ENCODE results near the gene ZBTB39. TPM values are rescaled to one million over a fixed set of nuclear protein-coding genes. Genes with fewer than 3 reads are reported as not detected.
"Not testable (repeated sequence)": the region's sequence is repeated elsewhere in the genome, so short reads cannot be mapped to it uniquely, and the experiment has no call there.

The ZBTB39 gene, protein sequence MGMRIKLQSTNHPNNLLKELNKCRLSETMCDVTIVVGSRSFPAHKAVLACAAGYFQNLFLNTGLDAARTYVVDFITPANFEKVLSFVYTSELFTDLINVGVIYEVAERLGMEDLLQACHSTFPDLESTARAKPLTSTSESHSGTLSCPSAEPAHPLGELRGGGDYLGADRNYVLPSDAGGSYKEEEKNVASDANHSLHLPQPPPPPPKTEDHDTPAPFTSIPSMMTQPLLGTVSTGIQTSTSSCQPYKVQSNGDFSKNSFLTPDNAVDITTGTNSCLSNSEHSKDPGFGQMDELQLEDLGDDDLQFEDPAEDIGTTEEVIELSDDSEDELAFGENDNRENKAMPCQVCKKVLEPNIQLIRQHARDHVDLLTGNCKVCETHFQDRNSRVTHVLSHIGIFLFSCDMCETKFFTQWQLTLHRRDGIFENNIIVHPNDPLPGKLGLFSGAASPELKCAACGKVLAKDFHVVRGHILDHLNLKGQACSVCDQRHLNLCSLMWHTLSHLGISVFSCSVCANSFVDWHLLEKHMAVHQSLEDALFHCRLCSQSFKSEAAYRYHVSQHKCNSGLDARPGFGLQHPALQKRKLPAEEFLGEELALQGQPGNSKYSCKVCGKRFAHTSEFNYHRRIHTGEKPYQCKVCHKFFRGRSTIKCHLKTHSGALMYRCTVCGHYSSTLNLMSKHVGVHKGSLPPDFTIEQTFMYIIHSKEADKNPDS
- total RNA-seq = 5.7 TPM

DNA sequence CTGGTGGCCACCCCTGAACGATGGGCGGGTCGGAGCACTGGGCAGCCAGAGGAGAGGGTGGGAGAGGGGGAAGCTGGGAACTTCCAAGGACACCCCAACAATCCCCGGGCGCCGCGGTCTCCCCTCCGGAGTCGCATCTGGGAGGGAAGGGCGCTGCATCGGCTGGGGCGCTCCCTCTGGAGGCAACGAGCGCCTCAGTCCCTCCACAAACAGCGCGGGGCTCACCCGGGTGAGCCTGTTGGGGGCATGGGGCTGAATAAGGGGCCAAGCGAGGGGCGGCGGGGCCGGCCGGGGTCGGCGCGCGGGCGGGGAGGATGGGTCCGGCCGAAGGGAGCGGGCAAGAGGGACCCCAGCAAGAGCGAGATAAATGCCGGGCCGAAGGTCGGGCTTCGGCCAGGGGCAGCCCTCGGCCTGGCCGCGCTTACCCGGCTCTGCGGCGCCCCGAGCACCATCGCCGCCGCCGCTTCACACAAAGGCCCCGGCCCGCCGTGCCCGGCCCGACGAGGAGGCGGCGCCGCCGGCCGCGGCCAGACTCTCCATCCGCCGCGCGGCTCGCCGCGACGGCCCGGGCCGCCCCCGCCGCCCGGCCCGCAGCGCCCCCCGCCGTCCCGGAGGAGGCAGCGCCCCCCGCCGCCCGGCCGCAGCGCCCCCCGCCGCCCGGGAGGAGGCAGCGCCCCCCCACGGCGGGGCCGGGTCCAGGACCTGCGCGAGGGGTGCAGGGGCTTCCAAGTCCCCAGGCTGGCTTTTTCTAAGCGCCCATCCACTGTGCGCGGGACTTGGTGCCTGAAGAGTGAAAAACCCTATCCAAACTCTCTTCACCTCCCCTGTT lies at the start of gene ZBTB39:
Gene ZBTB39, minus strand, starts transcription at position 567 of the 829 bp plus-strand sequence. CDS start 1,629 bp downstream, outside the sequence.
- DNase-seq (ENCODE audit: low spot score) = peak; percentile 23

DNA sequence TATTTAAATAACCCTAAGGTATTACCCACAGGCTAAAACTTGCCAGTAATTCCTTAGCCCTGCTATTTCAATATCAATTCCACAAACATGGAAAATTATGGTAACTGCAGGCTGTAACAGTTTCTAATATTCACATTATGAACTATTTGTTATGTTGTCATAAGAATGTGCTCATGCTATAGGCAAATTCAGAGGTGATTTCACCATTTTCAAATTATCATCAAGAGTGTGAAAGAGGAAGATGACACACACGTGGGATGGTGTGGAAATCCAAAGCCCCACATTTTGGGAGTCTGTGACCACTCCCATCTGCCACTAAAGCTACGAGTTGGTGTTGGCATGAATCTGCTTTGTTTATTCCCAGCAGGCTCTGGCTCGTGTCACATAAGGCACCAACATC lies 49.5 kb upstream of the ZBTB39 start:
- no peak for DNase-seq (ENCODE audit: low spot score)

DNA sequence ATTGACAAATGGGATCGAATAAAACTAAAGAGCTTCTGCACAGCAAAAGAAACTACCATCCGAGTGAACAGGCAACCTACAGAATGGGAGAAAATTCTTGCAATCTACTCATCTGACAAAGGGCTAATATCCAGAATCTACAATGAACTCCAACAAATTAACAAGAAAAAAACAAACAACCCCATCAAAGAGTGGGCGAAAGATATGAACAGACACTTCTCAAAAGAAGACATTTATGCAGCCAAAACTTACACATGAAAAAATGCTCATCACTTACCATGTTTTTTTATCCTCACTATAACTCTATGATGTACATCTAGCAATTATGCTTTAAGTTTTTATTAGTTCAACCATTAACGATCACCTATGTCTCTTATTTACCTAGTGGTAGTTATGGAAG lies 47.6 kb upstream of the ZBTB39 start:
- DNase-seq (ENCODE audit: low spot score) = not testable (repeated sequence)

DNA sequence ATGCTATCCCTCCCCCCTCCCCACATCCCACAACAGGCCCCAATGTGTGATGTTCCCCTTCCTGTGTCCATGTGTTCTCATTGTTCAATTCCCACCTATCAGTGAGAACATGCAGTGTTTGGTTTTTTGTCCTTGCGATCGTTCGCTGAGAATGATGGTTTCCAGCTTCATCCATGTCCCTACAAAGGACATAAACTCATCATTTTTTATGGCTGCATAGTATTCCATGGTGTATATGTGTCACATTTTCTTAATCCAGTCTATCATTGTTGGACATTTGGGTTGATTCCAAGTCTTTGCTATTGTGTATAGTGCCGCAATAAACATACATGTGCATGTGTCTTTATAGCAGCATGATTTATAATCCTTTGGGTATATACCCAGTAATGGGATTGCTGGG lies 46.8 kb upstream of the ZBTB39 start:
- not testable (repeated sequence) for DNase-seq (ENCODE audit: low spot score)

DNA sequence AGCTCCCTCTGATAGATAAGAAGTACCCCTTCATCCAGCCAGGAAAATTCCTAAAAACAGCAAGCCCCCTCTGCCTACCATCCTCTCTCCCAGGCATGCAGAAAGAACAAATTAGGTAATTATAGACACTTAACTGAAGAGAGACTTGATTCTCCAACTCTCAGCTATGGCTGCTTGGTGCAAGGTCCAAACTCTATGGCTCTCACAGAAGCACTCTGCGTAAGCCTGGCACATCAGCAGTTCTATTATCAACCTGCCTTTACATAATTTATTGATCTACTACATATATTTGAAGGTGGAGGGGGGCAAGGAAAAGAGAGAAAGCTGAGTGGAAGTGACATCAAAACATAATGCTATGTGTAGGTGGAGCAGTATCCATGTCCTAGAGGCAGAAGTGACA lies 44.7 kb upstream of the ZBTB39 start:
- no peak for DNase-seq (ENCODE audit: low spot score)

DNA sequence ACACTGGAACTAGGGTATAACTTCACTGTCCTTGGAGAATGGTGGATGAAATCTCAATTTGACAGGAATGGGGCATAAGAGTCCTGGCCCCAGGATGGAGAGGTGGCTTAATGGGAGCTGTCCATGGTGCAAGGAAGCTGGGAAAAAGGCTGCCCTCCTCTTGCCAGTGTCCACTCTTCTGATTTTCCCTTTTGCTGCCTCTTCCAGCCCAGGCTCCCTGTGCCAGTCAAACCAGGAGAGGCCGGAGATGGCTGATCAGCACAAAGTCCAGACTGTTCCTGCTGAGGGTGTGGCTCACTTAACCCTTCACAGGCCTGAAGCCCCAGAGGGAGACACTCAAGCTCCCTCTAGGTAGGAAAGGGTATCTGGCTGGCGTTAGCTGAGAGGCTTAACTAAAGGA lies 43.5 kb upstream of the ZBTB39 start, which contains the start of gene MYO1A:
Gene MYO1A, minus strand, starts transcription at position 240 of the 400 bp plus-strand sequence. CDS start 1,806 bp downstream, outside the sequence.
- DNase-seq (ENCODE audit: low spot score) = peak; percentile 46

DNA sequence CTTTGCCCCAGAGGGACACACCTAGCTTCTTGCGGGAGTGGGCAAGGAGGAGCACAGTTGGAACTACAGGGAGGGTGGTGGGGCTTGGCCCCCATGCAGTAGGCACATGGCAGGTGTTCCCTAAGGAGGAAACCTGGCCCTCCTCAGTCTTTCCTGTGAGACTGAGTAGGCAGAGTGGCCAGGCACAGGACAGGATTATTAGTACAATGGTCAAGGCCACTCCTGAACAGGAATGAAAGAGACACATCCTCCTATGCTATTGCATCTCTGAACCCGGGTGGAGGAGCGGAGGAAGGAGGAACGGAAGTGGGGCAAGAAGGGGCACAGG lies 42.7 kb upstream of the ZBTB39 start:
- DNase-seq (ENCODE audit: low spot score) = no peak

DNA sequence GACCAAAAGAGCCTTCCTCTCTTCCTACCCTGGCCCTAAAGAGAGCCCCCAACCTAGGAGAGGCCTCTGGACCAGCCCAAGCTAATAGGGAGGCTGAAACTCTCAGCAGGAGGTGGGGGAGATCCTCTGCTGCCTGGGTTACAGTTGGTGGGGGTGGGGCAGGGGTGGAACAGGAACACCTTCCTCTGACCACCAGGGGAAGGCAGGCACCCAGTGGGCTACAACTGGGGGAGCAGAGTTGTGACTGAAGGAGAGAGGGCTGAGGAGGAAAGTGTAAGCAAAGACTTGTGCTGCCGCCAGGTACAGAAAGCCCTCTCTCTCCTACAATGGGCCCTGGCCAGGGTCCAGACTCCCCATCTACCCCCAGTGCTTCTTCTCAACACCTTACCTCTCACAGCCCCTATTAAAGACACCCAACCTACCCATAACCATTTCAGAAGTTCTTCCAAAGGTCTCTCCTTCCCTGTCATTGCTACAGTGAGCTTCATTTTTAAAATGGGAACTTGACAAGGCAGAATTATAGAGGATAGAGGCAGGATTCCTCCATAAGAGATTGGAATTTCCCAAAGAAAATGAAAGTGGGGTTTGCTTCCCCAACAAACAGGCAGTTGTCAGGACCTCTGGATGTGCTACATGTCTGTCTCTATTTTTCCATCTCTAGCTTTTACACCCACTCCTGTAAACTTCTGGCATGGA lies 42.2 kb upstream of the ZBTB39 start:
- no peak for DNase-seq (ENCODE audit: low spot score)

DNA sequence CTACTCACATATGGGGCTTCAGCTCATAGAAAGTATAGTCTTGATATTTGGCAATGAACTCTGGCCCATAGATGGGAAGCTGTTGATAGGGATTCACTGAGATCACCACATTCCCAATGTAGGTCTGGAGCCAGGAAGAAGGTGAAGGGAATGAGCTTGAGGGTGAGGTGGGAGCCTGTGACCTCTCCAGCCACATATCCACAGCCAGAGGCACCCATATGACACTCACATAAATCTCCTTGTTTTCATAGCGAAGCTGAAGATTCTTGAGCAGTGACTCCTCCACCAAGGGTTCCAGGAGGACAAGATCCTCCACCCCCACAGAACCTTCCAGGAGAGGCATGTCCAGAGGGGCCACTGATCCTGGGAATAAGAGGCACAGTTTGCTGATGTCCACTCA lies 41.6 kb upstream of the ZBTB39 start:
- DNase-seq (ENCODE audit: low spot score) = no peak

DNA sequence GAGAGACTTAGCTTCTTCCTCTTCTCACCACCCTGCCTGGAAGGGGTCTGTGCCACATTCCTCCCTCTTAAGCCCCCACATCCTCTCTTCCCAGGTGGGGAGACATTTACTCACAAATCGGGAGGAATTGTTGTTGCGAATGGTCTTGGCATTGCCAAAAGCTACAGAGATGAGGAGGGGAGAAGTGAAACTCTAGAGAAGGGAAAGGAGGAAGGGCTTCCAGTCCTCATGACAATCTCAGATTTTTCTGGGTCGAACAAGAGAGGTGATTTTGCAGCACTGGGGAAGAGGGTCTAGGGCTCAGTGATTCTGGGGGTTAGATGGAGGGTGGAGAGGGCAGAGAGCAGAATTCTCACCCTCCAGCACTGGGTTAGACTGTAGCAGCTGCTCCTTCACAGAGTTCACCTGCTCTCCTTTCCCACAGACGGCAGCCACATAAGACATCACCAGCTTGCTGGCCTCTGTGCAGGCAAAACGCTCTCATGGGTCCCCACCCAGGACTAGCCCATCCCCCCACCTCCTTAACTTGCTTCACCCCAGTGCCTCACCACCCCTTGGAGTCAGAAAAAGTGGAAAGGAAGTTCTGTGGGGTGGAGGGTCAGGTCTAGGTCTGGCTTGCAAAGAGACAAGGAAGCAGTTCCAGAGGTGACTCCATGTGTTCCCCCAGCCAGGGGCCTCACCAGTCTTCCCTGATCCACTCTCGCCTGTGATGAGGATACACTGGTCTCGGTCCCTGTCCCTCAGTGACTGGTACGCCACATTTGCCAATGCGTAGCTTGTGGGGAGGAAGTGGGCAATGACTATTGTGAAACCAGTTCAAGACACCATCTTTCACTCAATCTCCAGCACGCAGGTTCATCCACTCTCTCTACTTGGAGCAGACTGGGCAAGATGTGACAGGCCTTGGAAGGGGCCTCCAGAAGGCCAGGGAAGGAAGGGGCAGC lies 40.9 kb upstream of the ZBTB39 start:
- DNase-seq (ENCODE audit: low spot score) = no peak

DNA sequence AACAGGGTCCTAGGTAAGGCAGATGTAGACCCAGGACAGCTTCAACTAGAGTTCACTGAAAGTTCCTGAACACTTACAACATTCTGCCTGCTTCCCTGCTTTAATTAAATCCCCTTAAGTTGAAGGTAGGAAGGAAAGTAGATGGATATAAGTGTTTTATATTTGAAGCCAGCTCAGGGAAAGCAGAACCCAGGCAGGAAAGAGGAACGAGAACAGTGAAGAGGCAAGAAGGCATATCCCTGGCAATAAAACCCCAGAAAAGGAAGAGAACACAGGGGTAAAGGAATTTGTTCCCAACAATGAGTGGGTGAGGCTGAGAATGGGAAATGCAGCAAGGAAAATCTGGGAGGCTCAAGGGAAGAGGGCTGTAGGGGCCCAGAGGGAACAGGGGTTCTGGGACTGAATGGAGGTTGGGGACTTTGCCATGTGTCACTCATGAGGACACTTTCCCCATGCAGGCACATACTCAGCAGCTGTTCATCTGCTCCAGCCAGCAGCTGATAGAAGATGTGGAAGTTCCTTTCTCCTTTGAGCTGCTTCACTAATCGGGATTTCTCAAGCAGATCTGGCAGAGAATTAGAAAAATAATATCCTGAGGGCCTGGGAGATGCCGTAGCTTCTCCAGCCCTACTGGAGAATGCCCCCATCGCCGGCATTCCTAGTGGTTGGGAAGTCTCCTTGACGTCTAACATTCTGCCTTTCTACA lies 39.9 kb upstream of the ZBTB39 start:
- DNase-seq (ENCODE audit: low spot score) = no peak

DNA sequence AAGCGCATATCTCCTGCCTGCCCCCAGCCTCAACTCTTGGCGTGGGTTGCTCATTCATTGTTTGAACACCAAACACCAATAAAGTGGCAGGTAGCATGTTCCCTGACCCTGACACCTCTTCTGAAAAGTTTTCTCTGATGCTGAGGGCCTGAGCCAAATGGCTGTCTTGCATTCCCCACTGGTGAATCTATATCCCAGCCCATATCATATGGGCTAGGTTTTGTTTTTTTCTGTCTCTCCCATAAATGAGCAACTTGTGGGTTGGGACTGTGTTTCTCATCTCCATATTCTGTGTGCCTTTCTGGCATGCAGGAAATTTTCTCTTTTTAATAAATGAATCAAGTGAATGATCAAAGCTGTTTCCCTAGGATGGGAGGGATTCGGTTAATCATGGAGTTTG lies 38.5 kb upstream of the ZBTB39 start:
- no peak for DNase-seq (ENCODE audit: low spot score)

DNA sequence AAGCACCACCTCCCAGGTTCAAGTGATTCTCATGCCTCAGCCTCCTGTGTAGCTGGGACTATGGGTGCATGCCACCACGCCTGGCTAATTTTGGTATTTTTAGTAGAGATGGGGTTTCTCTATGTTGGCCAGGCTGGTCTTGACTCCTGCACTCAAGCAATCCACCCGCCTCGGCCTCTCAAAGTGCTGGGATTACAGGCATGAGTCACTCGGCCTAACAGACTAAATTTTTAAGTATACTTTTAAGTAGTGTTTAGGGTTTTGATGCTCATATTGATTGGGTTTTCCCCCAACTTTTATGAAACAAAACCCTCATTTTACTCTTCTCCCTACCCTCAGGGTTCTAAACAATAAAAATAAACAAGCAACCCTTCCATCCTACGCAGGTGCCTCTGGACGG lies 38.1 kb upstream of the ZBTB39 start:
- DNase-seq (ENCODE audit: low spot score) = no peak

DNA sequence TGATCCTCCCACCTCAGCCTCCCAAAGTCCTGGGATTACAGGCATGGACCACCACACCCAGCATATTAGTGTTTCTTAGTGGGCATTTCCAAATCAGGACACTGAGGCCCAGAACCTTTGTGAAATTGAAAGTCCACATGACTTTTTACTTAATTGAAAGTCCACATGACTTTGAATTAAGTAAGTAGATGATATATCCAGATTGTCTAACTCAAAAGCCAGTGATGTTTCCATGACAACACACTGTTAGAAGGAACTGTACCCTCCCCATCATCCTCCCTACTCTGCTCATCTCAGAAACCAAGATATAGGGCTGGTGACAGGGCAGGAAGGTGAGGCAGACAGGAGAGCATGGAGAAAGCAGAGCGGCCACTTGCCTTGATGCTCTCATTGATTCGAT lies 36.3 kb upstream of the ZBTB39 start:
- DNase-seq (ENCODE audit: low spot score) = no peak

DNA sequence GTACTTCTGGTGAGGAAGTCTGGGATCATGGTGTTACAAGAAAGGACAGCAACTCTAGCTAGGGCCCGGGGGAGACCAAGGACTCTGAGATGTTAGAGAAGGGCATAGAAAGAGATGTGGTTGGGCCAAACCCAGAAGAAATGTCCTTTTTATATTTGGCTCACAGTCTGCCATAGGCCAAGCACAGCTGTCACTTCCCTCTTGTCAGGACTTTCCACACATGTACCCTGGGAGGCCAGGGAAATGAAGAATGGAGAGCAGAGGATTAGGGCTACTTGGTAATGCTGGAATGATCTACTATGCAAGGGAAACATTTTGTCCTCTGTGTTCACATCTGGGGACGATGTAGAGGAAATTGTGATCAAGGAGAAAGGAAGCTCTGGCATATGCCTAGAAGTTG lies 34.4 kb upstream of the ZBTB39 start:
- no peak for DNase-seq (ENCODE audit: low spot score)

DNA sequence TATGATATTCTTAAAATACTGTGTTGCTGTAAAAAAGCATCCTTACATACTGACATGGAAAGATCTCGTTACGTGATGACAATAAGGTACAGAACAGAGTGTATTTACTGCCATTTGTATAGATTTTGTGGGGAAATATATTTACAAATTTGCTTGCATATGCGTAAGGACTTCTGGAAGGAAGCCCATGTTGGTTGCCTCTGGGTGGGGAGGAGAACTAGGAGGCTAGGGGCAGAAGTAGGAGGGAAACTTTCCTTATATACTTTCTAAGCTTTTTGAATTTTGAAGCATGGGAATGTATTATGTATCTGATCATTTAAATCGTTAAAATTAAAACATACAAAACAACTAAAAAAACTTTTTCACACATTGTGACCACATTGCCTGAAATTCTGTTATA lies 33.9 kb upstream of the ZBTB39 start:
- no peak for DNase-seq (ENCODE audit: low spot score)

DNA sequence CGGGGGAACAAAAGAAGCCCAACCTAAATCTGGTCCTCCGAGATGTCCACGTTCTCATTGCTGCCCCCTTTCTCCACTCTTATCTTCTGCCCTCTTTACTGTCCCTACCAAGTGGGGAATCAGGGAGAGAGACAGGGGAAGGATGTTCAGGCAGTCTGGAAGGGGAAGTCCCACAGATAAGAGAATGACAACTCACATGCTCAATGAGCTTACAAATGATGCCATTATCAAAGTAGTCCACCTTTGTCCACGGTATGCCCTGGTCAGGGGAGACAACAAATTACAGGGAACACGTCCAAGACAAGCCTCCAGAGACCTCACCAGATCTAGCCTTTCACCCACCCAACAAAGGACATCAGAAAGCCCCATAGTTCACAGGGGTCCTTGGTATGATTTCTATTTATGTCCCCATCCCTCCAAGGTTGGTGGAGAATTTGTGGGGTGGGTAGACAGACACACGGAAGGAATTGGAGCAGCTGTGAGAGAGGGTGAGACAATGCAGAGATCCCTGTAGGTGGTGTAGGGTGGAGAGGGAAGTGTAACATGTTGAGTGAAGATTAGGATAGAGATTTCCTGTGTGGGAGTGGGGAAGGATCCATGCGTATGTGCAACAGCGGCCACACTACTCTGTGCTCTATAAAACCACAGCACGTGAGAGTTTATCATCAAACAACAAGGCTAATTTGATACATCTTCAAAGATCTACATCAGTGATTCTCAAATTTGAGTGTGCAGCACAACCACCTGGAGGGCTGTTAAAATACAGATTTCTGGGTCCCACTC lies 32.9 kb upstream of the ZBTB39 start:
- no peak for DNase-seq (ENCODE audit: low spot score)

DNA sequence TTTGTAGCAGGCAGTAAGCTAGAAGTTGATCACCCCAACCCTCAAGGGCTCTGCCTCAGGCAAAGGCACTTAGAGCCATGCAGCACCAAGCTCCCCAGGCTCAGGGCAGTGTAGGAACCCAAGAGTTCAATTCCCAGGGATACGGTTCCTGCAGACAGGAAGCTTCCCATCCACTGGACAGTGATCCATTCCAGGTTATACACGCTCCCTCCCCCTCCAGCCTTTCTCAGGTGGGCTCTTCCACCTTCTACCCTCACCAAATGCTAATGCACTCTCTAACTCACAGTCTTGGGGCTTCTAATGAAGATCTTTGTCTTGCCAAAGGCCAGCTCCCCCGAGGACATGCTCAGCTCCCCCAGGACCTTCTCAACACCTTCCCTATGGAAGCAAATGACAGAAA lies 30.9 kb upstream of the ZBTB39 start:
- no peak for DNase-seq (ENCODE audit: low spot score)

DNA sequence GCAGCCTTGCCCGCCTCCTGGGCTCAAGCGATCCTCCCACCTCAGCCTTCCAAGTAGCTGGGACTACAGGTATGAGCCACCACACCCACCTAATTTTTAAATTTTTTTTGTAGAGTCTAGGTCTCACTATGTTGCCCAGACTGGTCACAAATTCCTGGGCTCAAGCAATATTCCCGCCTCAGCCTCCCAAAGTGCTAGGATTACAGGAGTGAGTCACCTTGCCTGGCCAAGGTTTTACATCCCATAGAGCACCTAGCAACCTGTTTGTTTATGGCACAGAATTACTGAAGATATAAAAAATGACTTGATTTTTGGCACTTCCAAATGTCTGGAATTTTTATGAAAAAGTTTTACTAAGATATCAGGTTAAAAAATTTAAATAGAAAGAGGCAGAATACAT lies 27.1 kb upstream of the ZBTB39 start:
- no peak for DNase-seq (ENCODE audit: low spot score)
